H1 (cell line): Measurements from ENCODE around the gene THEM5. TPM values are rescaled to one million over a fixed set of nuclear protein-coding genes. Genes with fewer than 3 reads are reported as not detected.

Source experiments
- ATF3 ChIP-seq: IDR thresholded peaks from 2 replicates; pipeline ENCODE4 v1.6.1; 2011; ENCODE audit warnings: low read depth, mild to moderate bottlenecking, low read length; ENCODE audit not compliant: insufficient read depth
- CHD1 ChIP-seq: IDR thresholded peaks from 2 replicates; pipeline ENCODE4 v1.6.1; 2012; ENCODE audit warnings: low read depth, low read length, improper control_type of control experiment
- POU5F1 ChIP-seq: IDR thresholded peaks from 2 replicates; pipeline ENCODE4 v1.6.1; 2011; ENCODE audit warnings: low read depth, mild to moderate bottlenecking, low read length, moderate library complexity
- polyA plus RNA-seq, 7 experiments: library from polyadenylated mRNA; depleted of rRNA in 3 of 7; stranded (reverse) in 5 of 7; unstranded in 2 of 7; fragments of >200 nt in 5 of 7; fragments of 200-250 nt in 2 of 7; gene quantifications; 1 replicate in 5 of 7; 2 replicates in 1 of 7; 4 replicates in 1 of 7; pipeline versions ENCODE4 v1.2.1 to v1.2.3, GENCODE V29; 2011 to 2013; ENCODE audit warnings: missing spikeins in 2 of 7, mixed read lengths in 2 of 7
- total RNA-seq: library from RNA; stranded (reverse); fragmentation: NEBNext Ultra II Directional; extraction: Animal tissue kit (Norgen Biotek cat#: 25700); gene quantifications from 2 replicates; pipeline ENCODE4 v1.2.1, GENCODE V29; 2021

The THEM5 gene
- total and polyA plus RNA-seq, 2 of the 8 experiments (the other 6 are each of a cell fraction or from before 2014, with no cell fraction given) = not detected

GRCh38 chr1:151893176-151893924 lies 39.8 kb upstream of the THEM5 start (continued):
- no peak for TF ChIP-seq ATF3
- no peak for TF ChIP-seq POU5F1
- TF ChIP-seq CHD1 = no peak
